Stimulated activated CD4-positive, alpha-beta T cell treated with anti-CD3 and anti-CD28 coated beads, TNF-alpha, amount 100 ng/mL, for 4 hours (primary cell): ENCODE data around the gene FBXO33.

Source experiments
- DNase-seq, 3 experiments: peaks; one replicate each; pipeline ENCODE4 v3.0.0-alpha.2; 2020; ENCODE audit warnings: low read depth in 3 of 3

Gene FBXO33, protein sequence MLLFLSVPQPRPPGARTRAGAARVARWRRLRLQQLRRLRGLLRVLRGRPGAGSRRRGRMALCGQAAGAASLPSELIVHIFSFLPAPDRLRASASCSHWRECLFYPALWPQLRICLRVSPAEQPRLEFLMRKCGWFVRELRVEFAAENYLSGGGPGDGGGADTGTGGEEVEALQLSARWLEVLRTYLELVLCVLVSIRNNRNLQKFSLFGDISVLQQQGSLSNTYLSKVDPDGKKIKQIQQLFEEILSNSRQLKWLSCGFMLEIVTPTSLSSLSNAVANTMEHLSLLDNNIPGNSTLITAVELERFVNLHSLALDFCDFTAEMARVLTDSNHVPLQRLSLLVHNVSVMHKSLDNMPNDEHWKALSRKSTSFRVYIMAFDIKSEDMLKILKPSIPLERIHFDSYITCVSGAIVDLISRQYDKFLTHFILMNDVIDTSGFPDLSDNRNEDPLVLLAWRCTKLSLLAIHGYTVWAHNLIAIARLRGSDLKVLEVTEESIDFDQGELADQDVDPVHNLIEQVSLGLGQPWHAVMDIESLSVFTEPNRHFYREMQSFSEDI

GRCh38 chr14:39432179-39432618 is at the start of gene FBXO33:
Gene FBXO33 (minus strand): TSS chr14:39432433. CDS start chr14:39432162, 271 bp downstream.
- DNase-seq = peak; percentile 89 to 94 (median 92)

GRCh38 chr14:39474416-39474911 is 42.2 kb upstream of the FBXO33 start:
- no peak for DNase-seq

GRCh38 chr14:39472078-39472477 is 39.8 kb upstream of the FBXO33 start:
- no peak for DNase-seq

DNA sequence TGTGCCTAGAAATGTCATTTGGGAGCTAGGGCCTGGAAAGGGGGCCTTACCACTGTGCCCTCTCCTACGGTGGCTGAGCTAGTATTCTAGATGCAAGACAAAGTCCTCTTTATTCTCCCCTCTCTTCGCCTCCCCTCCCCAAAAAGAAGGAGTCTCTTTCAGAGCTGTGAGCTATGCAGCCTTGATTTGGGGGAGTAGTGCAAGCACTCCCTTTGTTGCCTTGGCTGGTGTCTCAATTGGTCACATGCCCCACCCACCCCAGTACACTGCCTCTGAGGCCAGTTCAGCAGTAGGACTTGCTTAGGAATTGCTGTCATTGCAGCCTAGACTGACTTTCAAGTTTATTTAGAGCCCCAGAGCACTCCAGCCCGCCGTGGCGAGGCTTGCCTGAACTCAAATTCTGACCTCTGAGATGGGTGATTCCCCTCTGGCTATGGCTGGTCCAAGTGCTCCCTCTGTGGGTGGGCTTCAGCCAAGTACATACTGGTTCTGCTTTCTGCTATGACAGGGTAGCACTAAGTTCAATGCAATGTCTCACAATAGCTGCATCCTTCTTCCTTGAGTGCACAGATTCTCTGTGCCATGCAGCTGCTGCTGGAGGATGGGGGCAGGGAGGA is 37.0 kb upstream of the FBXO33 start:
- DNase-seq = no peak

DNA sequence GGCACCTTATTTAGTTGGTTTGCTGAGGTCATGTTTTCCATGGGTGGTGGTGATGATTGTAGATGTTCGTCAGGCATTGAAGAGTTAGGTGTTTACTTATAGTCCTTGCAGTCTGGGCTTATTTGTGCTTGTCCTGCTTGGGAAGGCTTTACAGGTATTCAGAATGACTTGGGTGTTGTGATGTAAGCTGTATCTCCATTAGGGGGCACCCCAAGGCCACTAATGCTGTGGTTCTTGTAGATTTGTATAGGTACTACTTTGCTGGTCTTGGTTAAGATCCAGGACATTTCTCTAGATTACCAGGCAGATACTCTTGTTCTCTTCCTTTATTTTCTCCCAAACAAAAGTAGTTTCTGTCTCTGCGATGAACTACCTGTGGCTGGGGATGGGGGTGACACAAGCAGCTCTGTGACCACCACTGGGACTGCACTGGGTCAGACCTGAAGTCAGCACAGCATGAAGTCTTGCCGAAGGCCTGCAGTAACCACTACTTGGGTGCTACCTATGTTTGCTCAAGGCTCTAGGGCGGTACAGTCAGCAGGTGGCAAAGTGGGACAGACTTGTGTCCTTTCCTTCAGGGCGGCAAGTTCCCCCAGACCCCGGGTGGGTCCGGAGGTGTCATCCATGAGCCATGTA is 35.8 kb upstream of the FBXO33 start:
- no peak for DNase-seq

GRCh38 chr14:39459795-39460478 is 27.7 kb upstream of the FBXO33 start:
- no peak for DNase-seq

GRCh38 chr14:39456702-39457250 is 24.5 kb upstream of the FBXO33 start:
- no peak for DNase-seq

- no peak for DNase-seq
Observed at GRCh38 chr14:39454906-39455539, 22.8 kb upstream of the FBXO33 start.

DNA sequence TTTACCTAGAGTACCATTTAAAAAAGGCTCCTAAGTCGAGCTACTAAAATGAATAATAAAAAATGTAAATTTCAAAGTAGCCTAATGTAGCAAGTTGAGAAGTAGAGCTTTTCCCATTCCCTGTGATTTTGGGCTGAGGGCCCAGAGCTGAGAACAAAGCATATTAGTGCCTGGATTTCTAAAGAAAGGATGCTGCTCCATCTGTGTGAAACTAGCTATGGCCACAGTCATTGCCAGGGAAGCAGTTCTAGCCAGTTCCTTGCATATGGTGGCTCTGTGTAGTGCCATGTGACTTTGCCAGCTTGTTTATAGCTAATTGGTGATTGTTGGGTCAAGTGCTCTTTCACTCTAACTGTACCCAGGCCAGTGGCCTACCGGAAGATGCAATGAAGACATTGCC is 20.4 kb upstream of the FBXO33 start:
- DNase-seq = no peak

- no peak for DNase-seq
Observed at GRCh38 chr14:39451811-39452210, 19.6 kb upstream of the FBXO33 start.

DNA sequence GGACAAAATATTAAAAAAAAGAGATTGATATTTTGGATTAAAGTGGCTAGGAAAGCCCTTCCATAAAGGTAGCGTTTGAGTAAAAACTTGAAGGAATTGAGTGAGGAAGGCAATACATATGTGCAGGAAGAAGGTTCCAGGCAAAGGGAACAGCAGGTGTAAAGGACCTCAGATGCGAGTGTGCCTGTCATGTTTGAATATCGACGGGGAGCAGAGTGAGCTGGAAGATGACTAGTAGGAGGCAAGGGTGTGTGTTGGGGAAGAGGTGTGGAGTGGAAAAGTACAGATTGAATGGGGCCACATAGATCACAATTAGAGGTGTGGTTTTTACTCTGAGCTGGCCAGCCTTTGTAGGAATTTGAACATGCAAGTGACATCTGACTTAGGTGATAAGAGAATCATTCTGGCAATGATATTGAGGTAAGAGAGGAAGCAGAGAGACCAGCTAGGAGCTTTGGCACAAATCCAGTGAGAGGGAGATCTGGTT is 15.0 kb upstream of the FBXO33 start:
- no peak for DNase-seq

DNA sequence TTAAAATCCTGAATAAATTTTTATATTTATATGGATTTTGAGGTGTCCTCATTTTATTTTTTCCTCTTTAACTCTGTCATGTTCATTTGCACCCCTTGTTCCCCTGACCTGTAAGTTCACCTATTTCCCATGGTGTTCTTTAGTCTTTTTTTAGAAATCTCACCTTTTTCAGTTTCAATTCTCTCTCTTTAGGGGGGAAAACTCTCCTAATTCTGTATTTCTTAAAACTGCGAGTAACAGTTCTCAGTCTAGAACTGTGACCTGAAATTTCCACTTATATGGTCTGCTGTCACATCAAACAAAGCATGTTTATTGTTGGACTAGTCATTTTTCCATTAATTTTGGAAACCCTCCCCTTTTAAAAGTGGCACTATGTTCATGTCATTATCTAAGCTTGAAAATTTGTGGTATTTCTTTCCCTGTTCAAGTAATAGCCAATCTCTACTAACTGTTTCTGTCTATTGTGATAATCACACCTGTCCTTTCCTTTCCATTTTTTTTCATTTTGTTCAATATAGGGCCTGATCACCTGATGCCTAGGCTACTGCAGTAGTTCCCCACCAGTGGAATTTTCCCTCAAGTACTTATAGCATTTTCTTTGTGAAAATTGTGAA is 14.0 kb upstream of the FBXO33 start:
- DNase-seq = no peak

DNA sequence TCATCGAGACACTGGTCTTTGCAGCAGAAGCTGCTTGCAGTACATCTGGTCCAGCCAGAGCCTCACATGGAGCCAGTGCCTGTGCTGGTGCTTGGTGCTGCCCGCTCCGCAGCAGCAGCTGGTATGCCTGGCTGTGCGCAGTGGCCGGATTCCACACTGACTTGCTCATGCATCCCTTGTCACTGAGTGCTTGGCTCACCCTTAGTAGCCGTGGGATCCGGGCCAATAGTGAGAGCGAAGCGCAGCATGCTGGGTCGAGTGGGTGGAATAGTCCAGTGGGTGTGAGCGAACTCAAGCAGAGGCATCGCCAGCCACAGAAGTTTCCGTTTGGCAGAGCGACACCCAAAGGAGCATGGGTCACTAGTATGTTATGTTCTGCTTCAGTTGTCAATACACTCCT is 10.1 kb upstream of the FBXO33 start:
- no peak for DNase-seq

DNA sequence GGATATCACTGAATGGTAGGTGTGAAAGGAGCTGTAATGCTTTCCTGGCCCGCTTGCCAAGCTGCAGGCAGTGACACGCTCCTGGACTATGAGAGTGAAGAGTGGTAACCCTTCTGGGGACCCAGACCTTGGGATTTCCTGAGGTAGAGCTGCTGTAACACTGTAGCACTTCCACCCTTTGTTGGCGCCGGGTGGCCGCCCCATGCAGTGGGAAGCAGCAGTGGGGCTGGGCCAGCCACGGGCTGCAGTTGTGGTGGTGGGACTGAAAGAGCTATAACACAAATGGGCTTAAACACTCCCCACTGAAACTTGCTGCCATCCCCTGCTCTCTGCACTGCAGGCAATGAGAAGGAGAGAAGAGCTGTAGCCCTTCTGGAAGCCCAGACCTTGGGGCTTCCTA is 9.6 kb upstream of the FBXO33 start:
- DNase-seq = no peak

DNA sequence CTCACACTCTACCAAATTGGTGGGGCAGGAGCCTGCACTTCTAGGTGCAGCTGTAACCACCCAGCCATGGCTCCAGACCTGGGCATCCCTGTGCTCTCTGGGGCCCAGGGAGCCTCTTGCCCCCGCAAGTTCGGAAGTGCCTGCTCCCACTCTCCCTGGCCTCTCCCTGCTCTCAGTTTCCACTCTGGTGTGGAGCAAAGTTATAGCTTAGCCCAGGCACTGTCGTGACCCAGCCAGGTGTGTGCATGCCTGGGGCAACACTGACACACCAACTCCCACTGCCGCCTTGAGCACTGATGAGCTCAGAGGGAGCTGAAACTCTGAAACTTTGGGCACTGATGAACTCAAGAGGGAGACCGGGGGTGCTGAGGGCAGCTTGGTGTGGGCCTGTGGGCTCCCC is 8.7 kb upstream of the FBXO33 start:
- DNase-seq = no peak

DNA sequence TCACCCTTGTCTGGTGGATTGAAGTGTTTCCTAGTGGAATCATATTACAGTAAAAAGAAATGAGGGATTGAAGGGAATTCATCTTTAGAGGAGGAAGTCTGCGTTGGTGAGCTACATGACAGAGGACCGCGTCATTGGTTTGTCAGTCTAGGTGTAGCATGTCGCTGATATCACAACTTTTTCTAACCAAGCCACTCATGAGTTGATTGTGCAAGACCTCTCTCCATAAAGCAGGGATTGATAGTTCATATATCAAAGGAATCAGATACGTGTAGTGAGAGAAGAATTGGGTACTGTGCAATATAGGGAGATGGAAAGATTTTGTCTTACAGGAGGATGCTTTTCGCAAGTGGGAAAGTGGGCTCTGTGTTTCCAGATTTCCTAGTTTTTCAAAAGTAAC is 3.0 kb upstream of the FBXO33 start:
- DNase-seq = no peak

DNA sequence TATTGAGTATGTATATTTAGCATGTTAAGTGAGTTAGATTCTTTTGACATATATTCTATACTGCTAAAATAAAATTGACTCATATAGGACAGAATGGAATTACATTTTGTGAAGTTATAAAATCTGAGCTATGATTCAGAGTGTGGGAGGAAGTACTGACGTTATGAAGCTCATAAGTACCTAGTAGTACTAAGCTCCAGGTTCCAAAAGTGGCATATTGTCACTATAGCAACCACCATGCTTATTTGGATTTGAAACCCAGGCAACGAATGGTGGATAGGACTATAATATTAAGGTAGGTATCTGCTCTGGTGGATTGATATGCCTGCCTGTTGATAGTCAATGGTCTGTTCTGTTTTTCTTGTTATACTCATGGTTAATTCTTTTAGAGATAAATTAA is 2.2 kb upstream of the FBXO33 start:
- no peak for DNase-seq

- no peak for DNase-seq
Observed at GRCh38 chr14:39433452-39433813, 1.2 kb upstream of the FBXO33 start.

DNA sequence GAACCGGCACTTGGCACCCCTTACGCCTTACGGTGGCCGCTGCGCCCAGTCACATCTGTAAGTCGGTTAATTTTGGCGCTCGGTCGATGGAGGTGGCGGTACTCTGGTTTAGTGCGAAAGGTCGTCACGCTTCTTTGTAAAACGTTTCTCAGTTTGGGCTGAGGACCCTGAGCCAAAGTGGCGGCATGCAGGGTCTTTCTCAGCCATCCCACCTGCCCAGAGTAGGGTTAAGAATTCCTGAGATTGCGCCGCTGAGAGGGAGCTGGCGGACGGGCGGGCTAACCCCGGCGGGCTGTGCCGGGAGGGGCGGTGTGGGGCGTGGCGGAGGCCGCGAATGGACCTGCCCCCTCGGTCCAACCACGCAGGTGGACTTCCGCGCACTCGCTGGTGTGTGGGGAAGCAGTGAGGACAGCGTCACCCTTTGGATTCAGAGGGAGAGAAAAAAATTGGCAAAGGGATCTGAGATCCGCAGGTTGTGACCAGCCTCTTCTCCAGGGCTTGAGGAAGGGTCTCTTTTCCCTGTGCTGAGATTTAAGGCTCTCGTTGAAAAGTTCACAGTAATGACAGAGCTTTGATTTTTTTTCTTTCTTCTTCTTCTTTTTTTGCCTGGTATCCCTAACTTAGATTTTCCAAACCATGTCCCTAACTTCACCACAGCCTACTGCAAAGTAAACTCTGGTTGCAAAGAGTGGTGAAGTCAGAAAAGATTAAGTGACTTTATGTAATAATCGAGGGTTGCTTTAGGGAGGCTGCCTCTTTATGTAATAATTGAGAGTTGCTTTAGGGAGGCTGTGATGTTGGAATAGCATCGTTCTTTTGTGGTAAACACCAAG is 602 bp upstream of the FBXO33 start:
- DNase-seq = peak; percentile 44 to 58 (median 49)
